H1 (cell line): Measurements from ENCODE around the gene TBX2. TPM values are rescaled to one million over a fixed set of nuclear protein-coding genes. Genes with fewer than 3 reads are reported as not detected.
A peak's percentile ranks its signal among the peaks of the same experiment; 100 is the strongest.

Experiments used
- CTCF ChIA-PET: fragments of 300-600 bp; sonication (Branson Sonifier 250); formaldehyde crosslinking; loops from one replicate; lab custom pipeline; 2021; ENCODE audit not compliant: partially characterized antibody; lab: Charles Lee
- POLR2A ChIA-PET: fragments of 300-600 bp; sonication (Branson Sonifier 250); formaldehyde crosslinking; loops from one replicate; lab custom pipeline; 2021; ENCODE audit warnings: inconsistent platforms; ENCODE audit not compliant: partially characterized antibody; lab: Charles Lee
- DNase-seq, 2 experiments: peaks; one replicate each; pipeline versions ENCODE4 v3.0.0 to v3.0.0-alpha.2; 2010 to 2022; ENCODE audit warnings: low spot score in 2 of 2, low read depth in 1 of 2, mixed read lengths in 1 of 2
- FAIRE-seq: peaks from 2 replicates; lab custom pipeline; 2011; peaks lifted over from hg19 to GRCh38; lab: Jason Lieb, UNC
- H2AFZ ChIP-seq: 2 replicates; pipeline ENCODE4 v1.8.1; 2012; ENCODE audit warnings: low read length, inconsistent platforms
- H2AK5ac ChIP-seq: 2 replicates; pipeline ENCODE4 v1.6.1; 2013; ENCODE audit warnings: low read depth, low read length
- H2BK120ac ChIP-seq: replicated peaks from 2 replicates; pipeline ENCODE3; 2013; ENCODE audit warnings: low read depth, low read length, inconsistent platforms
- H2BK12ac ChIP-seq: 2 replicates; pipeline ENCODE4 v1.6.1; 2013; ENCODE audit warnings: low read depth, low read length
- H2BK15ac ChIP-seq: 2 replicates; pipeline ENCODE4 v1.6.1; 2013; ENCODE audit warnings: low read length
- H2BK20ac ChIP-seq: 2 replicates; pipeline ENCODE4 v1.6.1; 2013; ENCODE audit warnings: low read length
- H2BK5ac ChIP-seq: 2 replicates; pipeline ENCODE4 v1.6.1; 2013; ENCODE audit warnings: low read depth, low read length
- H3K14ac ChIP-seq: 2 replicates; pipeline ENCODE4 v1.6.1; 2013; ENCODE audit warnings: inconsistent platforms; ENCODE audit not compliant: insufficient read length
- H3K18ac ChIP-seq: 2 replicates; pipeline ENCODE4 v1.6.1; 2013; ENCODE audit warnings: low read length; ENCODE audit errors: extremely low read depth
- H3K23ac ChIP-seq: 2 replicates; pipeline ENCODE4 v1.6.1; 2013; ENCODE audit warnings: inconsistent platforms; ENCODE audit not compliant: insufficient read length
- H3K23me2 ChIP-seq: 2 replicates; pipeline ENCODE4 v1.6.1; 2013; ENCODE audit warnings: low read depth, low read length
- H3K27ac ChIP-seq: 2 replicates; pipeline ENCODE4 v1.6.1; 2011; ENCODE audit warnings: low read depth, low read length, inconsistent platforms
- H3K27me3 ChIP-seq, 4 experiments: replicated peaks in 1 of 4; 1 replicate in 1 of 4; 2 replicates in 3 of 4; pipeline versions ENCODE4 v1.6.1 to v1.8.1; 2011 to 2013; ENCODE audit warnings: low read length in 3 of 4, mild to moderate bottlenecking in 3 of 4, inconsistent platforms in 2 of 4, mixed read lengths in 2 of 4, moderate library complexity in 1 of 4; ENCODE audit not compliant: control insufficient read depth in 3 of 4, insufficient read depth in 3 of 4; ENCODE audit errors: extremely low read depth in 1 of 4
- H3K36me3 ChIP-seq, 4 experiments: 2 replicates each; pipeline versions ENCODE4 v1.6.1 to v1.8.1; 2011 to 2013; ENCODE audit warnings: mild to moderate bottlenecking in 4 of 4, low read length in 3 of 4, moderate library complexity in 2 of 4, control low read depth in 1 of 4, inconsistent platforms in 1 of 4; ENCODE audit not compliant: insufficient read depth in 4 of 4, control insufficient read depth in 2 of 4
- H3K4ac ChIP-seq: replicated peaks from 2 replicates; pipeline ENCODE3; 2013; ENCODE audit warnings: low read length, low read depth, mixed read lengths, inconsistent platforms; ENCODE audit not compliant: insufficient read length
- H3K4me1 ChIP-seq, 4 experiments: replicated peaks in 1 of 4; 1 replicate in 1 of 4; 2 replicates in 3 of 4; pipeline versions ENCODE4 v1.6.1 to v1.8.1; 2011 to 2013; ENCODE audit warnings: low read length in 3 of 4, inconsistent platforms in 2 of 4, mixed read lengths in 1 of 4; ENCODE audit not compliant: insufficient read depth in 4 of 4, control insufficient read depth in 3 of 4
- H3K4me2 ChIP-seq, 2 experiments: 2 replicates each; pipeline versions ENCODE4 v1.6.1 to v1.8.1; 2011 to 2013; ENCODE audit warnings: low read depth in 2 of 2, low read length in 2 of 2, control low read depth in 1 of 2, inconsistent platforms in 1 of 2, mild to moderate bottlenecking in 1 of 2; ENCODE audit not compliant: insufficient read depth in 1 of 2
- H3K4me3 ChIP-seq, 4 experiments: fragments of 200-600, 300-600 bp in 1 of 4; sonication (generic), shearing (Covaris generic), sonication (Bioruptor Twin) in 1 of 4; 2 replicates each; pipeline versions ENCODE4 v1.5.1 to v1.8.1; 2011 to 2016; ENCODE audit warnings: low read length in 4 of 4, low read depth in 3 of 4, control low read depth in 2 of 4, inconsistent platforms in 2 of 4, mild to moderate bottlenecking in 2 of 4, mixed read lengths in 1 of 4, moderate library complexity in 1 of 4; ENCODE audit not compliant: insufficient read depth in 2 of 4; ENCODE audit errors: extremely low read depth in 1 of 4
- H3K56ac ChIP-seq: replicated peaks from 2 replicates; pipeline ENCODE3; 2013; ENCODE audit warnings: low read depth, mild to moderate bottlenecking, mixed read lengths, low read length, inconsistent platforms; ENCODE audit not compliant: insufficient read length
- H3K79me1 ChIP-seq: 2 replicates; pipeline ENCODE4 v1.6.1; 2013; ENCODE audit warnings: low read depth, low read length, control low read depth
- H3K79me2 ChIP-seq, 2 experiments: 2 replicates each; pipeline versions ENCODE4 v1.6.1 to v1.8.1; 2012 to 2013; ENCODE audit warnings: low read length in 2 of 2, mild to moderate bottlenecking in 2 of 2, inconsistent platforms in 1 of 2; ENCODE audit not compliant: insufficient read depth in 2 of 2, control insufficient read depth in 1 of 2
- H3K9ac ChIP-seq, 4 experiments: replicated peaks in 1 of 4; 1 replicate in 1 of 4; 2 replicates in 3 of 4; pipeline versions ENCODE4 v1.6.1 to v1.8.1; 2011 to 2013; ENCODE audit warnings: low read depth in 3 of 4, low read length in 3 of 4, control low read depth in 2 of 4, mild to moderate bottlenecking in 2 of 4, moderate library complexity in 2 of 4, inconsistent platforms in 1 of 4; ENCODE audit errors: extremely low read depth in 1 of 4
- H3K9me3 ChIP-seq, 2 experiments: 2 replicates each; pipeline versions ENCODE4 v1.6.1 to v1.8.1; 2012 to 2013; ENCODE audit warnings: mild to moderate bottlenecking in 2 of 2, moderate library complexity in 2 of 2, control low read depth in 1 of 2, inconsistent platforms in 1 of 2, low read depth in 1 of 2, low read length in 1 of 2, mixed read lengths in 1 of 2; ENCODE audit not compliant: insufficient read depth in 2 of 2
- H4K20me1 ChIP-seq, 2 experiments: replicated peaks in 1 of 2; 2 replicates each; pipeline versions ENCODE3 to v1.8.1; 2011 to 2013; ENCODE audit warnings: inconsistent platforms in 2 of 2, low read length in 2 of 2, mild to moderate bottlenecking in 1 of 2; ENCODE audit not compliant: insufficient read depth in 2 of 2, control insufficient read depth in 1 of 2
- H4K5ac ChIP-seq: 2 replicates; pipeline ENCODE4 v1.6.1; 2013; ENCODE audit warnings: low read length, low read depth, mixed read lengths, inconsistent platforms; ENCODE audit not compliant: insufficient read length
- H4K8ac ChIP-seq: 2 replicates; pipeline ENCODE4 v1.8.0; 2013; ENCODE audit warnings: mild to moderate bottlenecking, moderate library complexity, low read length, inconsistent platforms; ENCODE audit not compliant: insufficient read depth; ENCODE audit errors: extremely low read depth
- H4K91ac ChIP-seq: replicated peaks from 2 replicates; pipeline ENCODE3; 2013; ENCODE audit warnings: low read length, mixed read lengths, inconsistent platforms; ENCODE audit not compliant: insufficient read length
- RXRA ChIP-seq: IDR thresholded peaks from 2 replicates; pipeline ENCODE4 v1.6.1; 2011; ENCODE audit warnings: low read depth, mild to moderate bottlenecking, low read length, moderate library complexity; ENCODE audit not compliant: insufficient read depth
- TEAD4 ChIP-seq: IDR thresholded peaks from 2 replicates; pipeline ENCODE4 v1.6.1; 2012; ENCODE audit warnings: low read depth, low read length, inconsistent platforms, mixed read lengths
- WGBS, 2 experiments: shearing (Covaris generic) in 1 of 2; methylation state at CpG; one replicate each; pipeline versions ENCODE4 v1.1.6 to v1.1.7; 2013 to 2015; ENCODE audit warnings: low lambda C conversion rate in 2 of 2, mixed read lengths in 2 of 2, inconsistent platforms in 1 of 2, low coverage in 1 of 2, missing lambda C conversion rate in 1 of 2; ENCODE audit not compliant: insufficient replicate concordance in 2 of 2, insufficient coverage in 1 of 2, insufficient read length in 1 of 2; ENCODE audit errors: extremely low coverage in 1 of 2, missing lambda C conversion rate in 1 of 2; 5-methylcytosine and 5-hydroxymethylcytosine counted together
- polyA plus RNA-seq, 7 experiments: library from polyadenylated mRNA; depleted of rRNA in 3 of 7; stranded (reverse) in 5 of 7; unstranded in 2 of 7; fragments of >200 nt in 5 of 7; fragments of 200-250 nt in 2 of 7; gene quantifications; 1 replicate in 5 of 7; 2 replicates in 1 of 7; 4 replicates in 1 of 7; pipeline versions ENCODE4 v1.2.1 to v1.2.3, GENCODE V29; 2011 to 2013; ENCODE audit warnings: missing spikeins in 2 of 7, mixed read lengths in 2 of 7
- total RNA-seq: library from RNA; stranded (reverse); fragmentation: NEBNext Ultra II Directional; extraction: Animal tissue kit (Norgen Biotek cat#: 25700); gene quantifications from 2 replicates; pipeline ENCODE4 v1.2.1, GENCODE V29; 2021

TBX2 gene
- total and polyA plus RNA-seq, 2 of the 8 experiments (the other 6 are each of a cell fraction or from before 2014, with no cell fraction given) = not detected

- no peak for FAIRE-seq
- H4K8ac ChIP-seq = no peak overlapping the region
- H2BK20ac ChIP-seq = no peak overlapping the region
- no peak overlapping the region for H3K4me2 ChIP-seq
- H2BK120ac ChIP-seq = no peak overlapping the region
- H3K79me2 ChIP-seq = no peaks in the 10 kb centered on the region
- no peak overlapping the region for H4K91ac ChIP-seq
- no peaks in the 10 kb centered on the region for H3K36me3 ChIP-seq
- H2BK5ac ChIP-seq = no peak overlapping the region
- no peak overlapping the region for H2BK12ac ChIP-seq
- CTCF ChIA-PET = interaction anchor here (0.6 kb wide), 1 partner anchor 145 kb away, joined by 3 read pairs; no protein-coding TSS in a partner anchor
- no peak overlapping the region for H3K14ac ChIP-seq
- no peak overlapping the region for H2AK5ac ChIP-seq
- H3K79me1 ChIP-seq = no peaks in the 10 kb centered on the region
- H3K4me1 ChIP-seq = no peaks in the 10 kb centered on the region
- no peak overlapping the region for H3K18ac ChIP-seq
- H4K20me1 ChIP-seq = no peaks in the 10 kb centered on the region
- H2AFZ ChIP-seq = no peak overlapping the region
- H3K9me3 ChIP-seq = no peaks in the 10 kb centered on the region; a peak in 2 of 4 replicates
- no peaks in the 10 kb centered on the region; the same call in 1 of the 2 replicates for H3K23me2 ChIP-seq
- H3K9ac ChIP-seq = no peak overlapping the region
- no peak overlapping the region for H2BK15ac ChIP-seq
- H3K27ac ChIP-seq = no peak overlapping the region
- no peak overlapping the region for H4K5ac ChIP-seq
- no peak overlapping the region for H3K23ac ChIP-seq
- POLR2A ChIA-PET = interaction anchor here (0.6 kb wide), 1 partner anchor 13 kb away, joined by 3 read pairs; no protein-coding TSS in a partner anchor
- no peaks in the 10 kb centered on the region for H3K27me3 ChIP-seq
- H3K56ac ChIP-seq = no peak overlapping the region
- no peak overlapping the region for H3K4me3 ChIP-seq
- H3K4ac ChIP-seq = no peak overlapping the region
- TF ChIP-seq TEAD4 = peak; percentile 31; the same call in 1 of the 2 replicates
- TF ChIP-seq RXRA = no peak
- TF ChIP-seq, all 59 proteins: peak for 1
- no peak for DNase-seq
- 88% methylated on average over 4 of the region's 4 CpGs; no CpG with 5 or more reads in 1 of the 2 experiments for WGBS, 2 experiments
These were observed 32.1 kb downstream of the TBX2 start for GRCh38 chr17:61431594-61432311.
